Measurements from ENCODE around the gene PRMT3.
"Not testable (repeated sequence)": the region's sequence is repeated elsewhere in the genome, so short reads cannot be mapped to it uniquely, and the experiment has no call there.

PRMT3 gene

GRCh38 chr11:20374741-20375300 is 12.7 kb upstream of the PRMT3 start:
- DNase-seq: no peak

DNA sequence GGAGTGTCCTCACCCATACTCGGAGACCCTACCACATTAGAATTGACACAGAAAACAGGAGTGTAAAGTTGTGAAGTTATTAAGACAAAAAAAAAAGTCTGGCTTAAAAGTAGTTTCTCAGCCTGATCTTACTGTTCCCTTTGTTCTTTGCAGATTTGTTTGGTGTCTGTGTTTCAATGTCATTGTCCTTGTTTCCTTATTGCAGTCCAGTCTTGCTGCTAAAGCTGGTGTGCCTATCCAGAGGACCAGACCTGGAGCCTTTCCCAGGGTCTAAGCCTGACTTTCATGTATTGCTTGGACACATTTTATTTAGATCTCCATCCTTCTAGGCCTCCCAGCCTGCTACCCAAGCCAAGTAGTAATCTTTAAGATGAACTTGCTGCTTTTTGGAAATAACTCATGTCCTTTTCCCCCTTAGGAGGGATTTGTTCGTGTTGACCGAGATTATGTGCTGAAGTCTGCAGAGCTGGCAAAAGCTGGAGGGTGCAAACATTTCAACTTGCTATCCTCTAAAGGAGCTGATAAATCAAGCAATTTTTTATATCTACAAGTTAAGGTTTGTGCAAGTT is 11.3 kb upstream of the PRMT3 start:
- DNase-seq: no peak

- not testable (repeated sequence) for DNase-seq
Observed at GRCh38 chr11:20385996-20386395, 1.5 kb upstream of the PRMT3 start.

DNA sequence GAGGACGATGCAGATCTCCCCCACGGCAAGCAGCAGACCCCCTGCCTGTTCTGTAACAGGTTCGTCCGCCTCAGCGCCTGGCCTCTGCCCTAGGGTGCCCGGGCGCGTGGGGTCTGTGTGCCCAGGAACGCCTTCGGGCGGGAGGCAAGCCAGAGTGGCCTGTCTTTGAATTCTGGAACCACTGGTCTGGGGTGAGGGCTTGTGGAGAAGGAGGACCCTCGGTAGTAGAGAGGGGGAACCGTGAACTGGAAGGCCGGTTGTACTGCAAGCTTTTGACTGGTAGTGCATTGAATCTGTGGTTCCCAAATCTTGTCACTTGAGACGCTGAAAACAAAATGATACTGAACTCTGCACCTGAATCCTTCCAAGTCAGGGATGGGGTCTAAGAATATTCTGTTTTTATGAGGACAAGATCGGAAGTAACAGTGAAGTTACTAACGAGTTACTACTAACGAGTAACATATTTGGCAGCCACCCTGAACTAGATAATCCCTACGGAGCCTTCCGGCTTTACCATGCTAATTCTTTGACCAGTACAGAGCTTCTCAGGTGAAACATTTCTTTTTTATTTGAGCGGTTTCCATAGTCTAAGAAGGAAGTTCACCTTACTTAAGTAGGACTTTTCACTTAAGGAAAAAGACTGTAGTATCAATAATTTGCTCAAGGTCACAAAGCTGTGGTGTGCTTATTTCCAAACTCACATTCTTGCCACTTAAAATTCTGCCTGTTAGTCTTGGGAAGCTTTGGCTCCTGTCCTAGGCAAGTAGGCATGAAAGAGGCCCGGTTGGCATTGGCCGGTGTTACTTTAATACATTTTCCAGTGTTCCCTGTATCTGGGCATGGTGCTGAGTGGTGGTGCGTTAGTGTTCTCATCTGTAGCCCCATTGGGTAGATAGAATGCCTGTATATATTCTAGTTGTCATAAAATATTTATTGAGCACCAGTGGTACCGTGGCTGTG is 860 bp downstream of the PRMT3 start:
- peak; percentile 5 to 59 for DNase-seq

DNA sequence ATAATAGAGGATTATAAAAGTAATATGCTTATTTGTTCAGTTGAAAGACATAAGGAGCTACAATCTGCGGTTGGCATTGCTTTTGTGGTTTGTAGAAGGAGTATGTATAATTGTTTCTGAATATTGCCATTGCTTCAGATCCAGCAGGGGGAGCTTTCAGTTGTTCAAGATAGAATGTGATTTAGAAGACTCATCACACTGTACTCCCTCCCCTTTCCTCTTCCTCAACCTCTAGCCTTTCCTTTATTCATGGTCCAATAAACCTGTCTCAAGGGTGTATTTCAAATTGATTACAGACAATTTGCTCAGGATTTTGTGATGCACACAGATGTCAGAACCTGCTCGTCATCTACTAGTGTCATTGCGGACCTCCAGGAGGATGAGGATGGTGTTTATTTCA is 9.8 kb downstream of the PRMT3 start:
- peak in 1 of 2 experiments; percentile 55 for DNase-seq

DNA sequence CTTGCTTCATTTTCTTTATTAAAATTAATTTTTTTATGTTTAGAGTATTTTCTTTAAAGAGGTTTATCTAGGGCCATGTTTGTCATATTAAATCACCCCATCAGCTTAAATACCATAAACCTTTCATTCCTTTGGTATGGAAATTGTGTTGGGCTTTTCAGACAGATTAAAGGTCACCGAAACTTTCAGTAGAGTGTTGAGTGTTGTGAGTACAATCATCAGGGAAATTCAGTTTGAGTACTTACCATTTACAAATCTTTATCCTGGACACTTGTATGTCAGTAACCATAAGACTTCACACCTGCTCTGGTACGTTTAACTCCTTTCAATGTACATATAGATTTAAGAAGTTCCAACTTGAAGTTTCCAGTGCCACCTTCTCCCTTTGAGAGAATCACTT is 12.0 kb downstream of the PRMT3 start:
- DNase-seq: no peak

DNA sequence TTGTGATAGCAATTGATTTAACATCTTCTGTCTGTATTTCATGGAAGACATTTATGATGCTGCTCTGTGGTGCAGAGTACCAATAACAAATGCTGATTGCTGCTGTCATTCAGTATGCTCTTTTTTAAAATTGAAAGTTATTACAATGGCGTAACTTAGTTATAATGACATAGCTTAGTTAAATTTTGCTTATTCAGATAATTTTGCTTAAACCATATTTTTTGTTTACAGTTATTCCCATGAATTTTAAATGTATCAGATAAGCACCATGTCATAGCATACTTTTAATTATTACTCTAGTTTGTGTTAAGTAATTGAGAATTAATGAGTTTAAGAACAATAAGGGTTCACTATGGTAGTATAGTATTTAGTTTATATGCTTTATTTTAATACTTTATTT is 15.5 kb downstream of the PRMT3 start:
- DNase-seq: no peak

DNA sequence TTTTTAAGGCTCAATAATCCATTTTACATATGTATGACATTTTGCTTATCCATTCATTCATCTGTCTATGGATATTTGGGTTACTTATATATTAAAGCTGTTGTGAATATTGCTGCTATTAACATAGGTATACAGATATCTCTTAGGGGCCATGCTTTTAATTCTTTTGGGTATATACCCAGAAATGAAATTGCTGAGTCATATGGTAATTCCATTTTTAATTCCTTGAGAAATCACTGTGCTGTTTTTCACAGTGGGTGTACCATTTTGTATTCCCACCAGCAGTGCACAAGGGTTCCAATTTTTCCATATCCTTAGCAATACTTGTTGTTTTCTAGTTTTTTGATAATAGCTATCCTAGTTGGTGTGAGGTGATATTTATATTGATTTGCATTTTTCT is 19.0 kb downstream of the PRMT3 start:
- DNase-seq: no peak

DNA sequence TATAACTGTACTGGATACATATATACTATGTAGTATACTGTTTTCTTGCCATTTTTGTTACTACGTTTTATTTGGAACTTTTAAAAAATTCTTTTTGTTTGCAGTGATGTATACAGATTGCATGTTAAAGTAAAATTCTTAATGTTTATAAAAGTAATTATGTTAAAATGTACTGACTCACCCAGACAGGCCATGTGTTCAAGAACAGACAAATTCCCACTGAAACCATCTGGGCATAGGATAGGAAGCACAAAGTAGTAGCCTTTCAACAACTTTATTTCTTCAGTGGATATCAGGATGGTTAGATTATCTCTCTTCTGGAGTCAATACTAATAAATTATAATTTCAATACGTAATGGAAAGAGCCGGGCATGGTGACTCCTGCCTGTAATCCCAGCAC is 19.8 kb downstream of the PRMT3 start:
- DNase-seq: no peak

DNA sequence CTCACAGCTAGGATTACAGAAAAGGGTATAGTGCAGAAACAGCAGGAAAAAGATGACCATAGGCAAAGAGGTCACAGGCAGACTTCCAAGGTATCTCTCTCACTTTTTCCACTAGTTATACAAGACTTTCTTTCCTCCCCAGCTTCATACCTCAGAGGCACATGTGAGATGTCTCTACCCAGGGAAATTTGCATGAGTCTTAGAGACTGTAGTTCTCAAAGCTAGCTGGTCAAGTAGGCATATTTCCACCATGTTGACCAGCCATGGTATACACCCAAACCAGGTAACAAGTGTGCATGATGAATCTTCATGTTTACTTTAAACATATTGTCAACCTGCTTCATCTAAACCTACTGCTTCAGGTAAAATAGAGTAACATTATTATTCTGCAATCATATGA is 27.9 kb downstream of the PRMT3 start:
- no peak for DNase-seq

GRCh38 chr11:20417771-20418170 is 30.3 kb downstream of the PRMT3 start:
- DNase-seq: no peak

- no peak for DNase-seq
Observed at GRCh38 chr11:20421946-20422345, 34.4 kb downstream of the PRMT3 start.

- DNase-seq: no peak
Observed at GRCh38 chr11:20429216-20429615, 41.7 kb downstream of the PRMT3 start.

- DNase-seq: no peak
Observed at GRCh38 chr11:20438637-20439036, 51.1 kb downstream of the PRMT3 start.

DNA sequence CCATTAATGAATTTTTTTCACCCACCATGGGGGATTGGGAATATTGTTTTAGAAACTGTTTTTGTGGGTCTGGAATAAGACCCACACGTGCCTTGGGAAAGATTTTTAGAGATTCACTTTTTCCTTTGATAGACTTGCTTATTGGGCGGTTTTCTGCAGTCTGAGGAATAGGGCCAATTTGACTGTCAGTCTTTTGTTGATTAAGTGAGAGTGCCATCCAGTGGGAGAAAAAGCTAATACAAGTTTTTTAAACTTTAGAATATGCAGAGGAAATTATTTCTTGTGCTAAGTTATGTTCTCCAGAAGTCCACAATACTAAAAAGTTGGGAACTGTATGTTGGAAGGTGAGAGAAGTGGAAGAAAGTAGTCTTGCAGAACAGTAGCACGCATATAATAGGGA is 56.1 kb downstream of the PRMT3 start:
- no peak for DNase-seq

DNA sequence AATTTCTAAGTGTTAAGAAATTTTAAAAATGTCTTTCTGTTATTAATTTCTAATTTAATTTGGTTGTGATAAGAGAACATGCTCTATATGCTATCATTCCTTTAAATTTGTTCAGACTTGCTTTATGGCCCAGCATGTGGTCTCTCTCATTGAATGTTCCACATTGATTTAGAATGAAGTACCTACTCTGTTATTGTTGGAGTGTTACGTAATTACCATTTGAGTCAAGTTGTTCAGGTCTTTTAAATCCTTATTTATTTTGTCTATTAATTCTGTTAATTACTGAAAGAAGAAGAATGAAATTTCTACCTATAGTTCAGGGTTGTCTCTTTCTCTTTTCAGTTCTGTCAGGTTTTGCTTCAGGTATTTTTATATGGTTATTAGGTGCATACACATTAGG is 57.0 kb downstream of the PRMT3 start:
- no peak for DNase-seq

DNA sequence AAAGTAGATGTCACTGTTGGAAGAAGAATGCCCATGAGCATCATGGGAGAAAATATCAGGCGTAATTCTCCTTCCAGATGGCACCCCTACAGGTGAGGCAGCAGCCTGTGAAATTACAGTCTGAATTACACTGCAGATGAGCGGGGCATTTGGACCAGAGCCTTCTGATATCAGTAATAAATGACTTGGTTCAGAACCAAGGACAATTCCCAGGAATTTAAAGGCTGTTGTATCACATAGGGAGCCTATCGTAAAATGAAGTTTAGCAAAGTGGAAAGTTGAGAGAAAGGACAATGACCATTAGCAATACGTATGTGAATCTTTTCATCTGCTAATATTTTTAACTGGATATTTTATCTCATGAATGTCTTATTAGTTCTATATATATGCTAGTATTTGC is 61.3 kb downstream of the PRMT3 start:
- DNase-seq: no peak

GRCh38 chr11:20450829-20451228 is 63.3 kb downstream of the PRMT3 start:
- DNase-seq: no peak

- no peak for DNase-seq
Observed at GRCh38 chr11:20451568-20451967, 64.1 kb downstream of the PRMT3 start.

GRCh38 chr11:20452585-20452984 is 65.1 kb downstream of the PRMT3 start:
- DNase-seq: no peak

GRCh38 chr11:20453657-20454316 is 66.3 kb downstream of the PRMT3 start:
- no peak for DNase-seq

- no peak for DNase-seq
Observed at GRCh38 chr11:20457001-20457799, 69.7 kb downstream of the PRMT3 start.
